NCI-H526 treated with DMSO at 0.1 percent for 48 hours (cell line): ENCODE results near the gene ABT1.

Experiments used
- DNase-seq: peaks from one replicate; lab custom pipeline; 2025; lab: John Stamatoyannopoulos, UW

The ABT1 gene

DNA sequence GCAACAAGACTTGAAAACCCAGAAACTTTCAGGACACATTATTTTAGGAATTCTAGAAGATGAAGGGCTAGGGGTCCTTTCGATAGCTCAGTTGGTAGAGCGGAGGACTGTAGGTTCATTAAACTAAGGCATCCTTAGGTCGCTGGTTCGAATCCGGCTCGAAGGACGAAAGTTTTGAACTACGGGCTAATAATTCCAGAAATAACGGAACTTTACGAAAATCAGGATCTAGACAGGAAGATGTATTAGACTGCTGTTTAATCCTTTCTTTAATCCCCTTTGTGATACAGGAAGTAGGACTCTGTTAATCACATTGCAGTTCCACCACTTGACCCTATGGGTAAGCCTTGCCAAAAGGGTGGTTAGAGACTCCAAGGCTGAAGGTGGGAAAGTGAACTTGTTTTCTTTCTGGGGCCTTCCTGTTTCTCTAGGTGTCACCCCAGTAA lies 21.2 kb upstream of the ABT1 start:
- no peak for DNase-seq

- no peak for DNase-seq
Observed at GRCh38 chr6:26576407-26576843, 20.3 kb upstream of the ABT1 start.

GRCh38 chr6:26576929-26577719 lies 19.6 kb upstream of the ABT1 start:
- DNase-seq: no peak

- DNase-seq: no peak
Observed at GRCh38 chr6:26577720-26578072, 19.1 kb upstream of the ABT1 start.

DNA sequence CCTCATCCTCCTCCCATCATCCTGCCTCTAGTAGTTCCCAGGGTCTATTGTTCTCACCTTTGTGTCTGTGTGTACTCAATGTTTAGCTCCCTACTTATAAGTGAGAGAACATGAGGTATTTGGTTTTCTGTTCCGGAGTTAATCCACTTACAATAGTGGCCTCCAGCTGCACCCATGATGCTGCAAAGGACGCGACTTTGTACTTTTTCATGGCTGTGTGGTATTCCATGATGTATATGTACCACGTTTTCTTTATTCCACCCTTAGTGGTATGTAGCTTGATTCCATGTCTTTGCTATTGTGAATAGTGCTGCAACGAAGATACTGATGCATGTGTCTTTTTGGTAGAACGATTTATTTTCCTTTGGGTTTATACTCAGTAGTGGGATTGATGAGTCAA lies 18.5 kb upstream of the ABT1 start:
- no peak for DNase-seq

DNA sequence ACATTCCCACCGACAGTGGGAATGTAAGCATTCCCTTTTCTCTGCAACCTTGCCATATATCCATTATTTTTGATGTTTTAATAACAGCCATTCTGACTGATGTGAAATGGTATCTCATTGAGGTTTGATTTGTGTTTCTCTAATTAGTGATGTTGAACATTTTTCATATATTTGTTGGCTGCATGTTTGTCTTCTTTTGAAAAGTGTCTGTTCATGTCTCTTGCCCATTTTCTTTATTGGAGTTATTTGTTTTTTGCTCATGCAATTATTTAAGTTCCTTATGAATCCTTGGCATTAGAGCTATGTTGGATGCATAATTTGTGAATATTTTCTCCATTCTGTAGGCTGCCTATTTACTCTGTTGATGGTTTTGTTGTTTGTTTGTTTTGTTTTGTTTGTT lies 18.0 kb upstream of the ABT1 start:
- no peak for DNase-seq

DNA sequence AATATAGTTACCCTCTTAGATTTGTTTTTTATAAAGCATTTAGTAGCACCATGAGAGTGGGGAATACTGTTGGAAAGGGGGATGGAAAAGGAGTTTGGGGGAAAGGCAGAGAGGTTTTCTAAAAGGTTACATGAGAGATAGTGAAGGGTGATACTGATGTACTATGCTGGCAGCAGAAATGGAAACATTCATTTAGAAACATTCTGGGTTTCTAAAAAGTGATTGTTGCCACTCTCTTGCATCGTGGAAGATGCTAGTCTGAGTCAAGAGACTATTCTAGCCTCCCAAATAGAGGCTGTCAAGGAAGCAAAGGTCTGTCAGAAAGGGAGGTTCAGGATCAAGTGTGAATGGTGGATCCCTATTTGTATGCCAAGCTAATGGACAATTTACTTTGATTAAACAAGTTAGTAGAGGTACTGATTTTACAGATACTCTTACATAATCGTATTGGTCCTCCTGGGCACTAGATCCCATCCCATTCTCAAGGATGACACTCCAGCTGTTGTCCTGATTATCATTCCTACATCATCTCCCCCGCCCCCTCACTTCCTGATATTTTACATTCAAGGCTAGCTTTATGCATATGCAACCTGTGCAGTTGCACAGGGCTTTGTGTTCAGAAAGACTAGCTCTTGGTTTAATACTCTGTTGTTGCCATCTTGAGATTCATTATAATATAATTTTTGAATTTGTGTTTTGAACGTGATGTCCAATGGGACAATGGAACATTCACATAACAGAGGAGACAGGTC lies 15.4 kb upstream of the ABT1 start:
- no peak for DNase-seq

DNA sequence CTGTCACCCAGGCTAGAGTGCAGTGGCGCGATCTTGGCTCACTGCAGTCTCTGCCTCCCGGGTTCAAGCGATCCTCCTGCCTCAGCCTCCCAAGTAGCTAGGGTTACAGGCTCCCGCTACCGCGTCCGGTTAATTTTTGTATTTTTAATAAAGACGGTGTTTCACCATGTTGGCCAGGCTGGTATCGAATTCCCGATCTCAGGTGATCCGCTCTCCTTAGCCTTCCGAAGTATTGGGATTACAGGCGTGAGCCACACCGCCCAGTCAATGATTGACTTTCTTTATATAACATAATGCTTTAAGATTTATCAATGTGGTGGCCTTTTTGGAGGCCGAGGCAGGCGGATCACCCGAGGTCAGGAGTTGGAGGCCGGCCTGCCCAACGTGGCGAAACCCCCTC lies 7.8 kb upstream of the ABT1 start:
- no peak for DNase-seq

- no peak for DNase-seq
Observed at GRCh38 chr6:26592649-26593048, 4.1 kb upstream of the ABT1 start.

- DNase-seq: no peak
Observed at GRCh38 chr6:26593278-26594130, 3.2 kb upstream of the ABT1 start.

DNA sequence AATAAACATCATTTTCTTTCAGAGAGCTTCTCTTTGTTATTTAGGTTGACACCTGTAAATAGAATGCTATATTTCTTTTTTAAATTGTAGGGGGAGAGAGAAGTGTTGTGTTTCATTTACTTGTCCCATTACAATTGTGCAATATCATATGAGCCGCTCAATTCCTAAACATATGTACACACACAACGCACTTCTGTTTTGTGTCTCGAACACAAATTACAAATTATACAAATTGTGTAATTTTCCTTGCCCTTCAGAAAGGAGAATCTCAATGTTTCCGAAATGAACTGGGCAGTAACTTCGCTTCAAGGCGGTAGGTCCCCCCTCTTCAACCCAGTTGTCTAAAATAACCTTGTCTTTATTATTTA lies 2.6 kb upstream of the ABT1 start:
- DNase-seq: no peak

DNA sequence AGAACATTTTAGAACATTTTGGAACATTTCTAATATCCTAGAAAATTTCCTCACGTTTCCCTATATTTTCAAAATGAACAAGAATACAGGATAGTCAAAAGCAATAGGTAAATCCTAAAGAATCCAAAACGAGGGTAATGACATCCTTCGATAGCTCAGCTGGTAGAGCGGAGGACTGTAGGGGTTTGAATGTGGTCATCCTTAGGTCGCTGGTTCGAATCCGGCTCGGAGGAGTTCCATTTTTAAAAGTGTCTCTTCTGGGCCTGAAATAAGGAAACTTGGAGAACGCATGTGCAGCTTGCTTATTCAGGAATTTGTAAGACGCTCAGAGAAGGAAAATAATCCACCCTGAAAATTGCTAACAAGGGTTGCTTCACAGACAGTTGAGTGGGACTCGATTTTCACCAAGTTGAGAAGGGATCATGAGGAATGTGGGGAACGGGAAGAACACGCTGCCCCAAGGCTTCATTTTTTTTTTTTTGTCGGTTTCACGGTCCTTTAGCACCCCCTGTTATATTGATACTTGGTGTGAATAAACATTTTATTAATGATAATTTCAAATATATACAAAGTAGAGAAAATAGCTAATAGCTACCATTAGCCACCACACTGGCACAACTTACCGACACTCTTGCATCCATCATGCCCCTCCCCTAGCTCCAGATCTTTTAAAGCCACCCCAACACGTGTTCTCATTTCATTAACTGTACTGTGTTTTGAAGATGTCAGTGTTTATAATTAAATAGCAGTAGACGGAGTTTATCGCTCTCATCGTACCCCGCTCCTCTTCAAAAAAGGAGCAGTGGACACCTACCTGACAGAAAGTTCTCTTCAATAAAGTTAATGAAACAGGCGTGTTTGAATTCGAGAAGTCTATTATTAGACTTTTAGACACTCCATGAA lies 1.8 kb upstream of the ABT1 start:
- DNase-seq: peak; percentile 4

GRCh38 chr6:26595669-26596269 lies 984 bp upstream of the ABT1 start:
- peak; percentile 90 for DNase-seq

DNA sequence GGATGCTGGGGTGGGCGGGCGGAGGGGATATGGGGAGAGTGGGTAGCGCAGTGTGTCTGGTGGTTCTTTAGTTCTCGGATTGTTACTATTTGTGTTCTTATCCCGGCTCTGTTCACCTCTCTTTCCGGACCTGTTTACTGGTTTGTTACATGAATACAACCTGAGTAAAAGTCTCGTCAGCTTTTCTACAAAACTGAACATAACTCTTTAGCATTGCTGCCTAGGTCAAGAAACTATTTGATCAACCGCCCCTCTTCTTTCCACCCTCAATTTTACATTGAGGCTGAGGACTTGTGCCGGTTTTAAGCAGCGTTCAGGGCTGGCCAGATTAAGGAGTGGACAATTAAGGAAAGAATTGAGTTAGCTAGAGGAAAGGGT lies 625 bp downstream of the ABT1 start:
- DNase-seq: no peak

DNA sequence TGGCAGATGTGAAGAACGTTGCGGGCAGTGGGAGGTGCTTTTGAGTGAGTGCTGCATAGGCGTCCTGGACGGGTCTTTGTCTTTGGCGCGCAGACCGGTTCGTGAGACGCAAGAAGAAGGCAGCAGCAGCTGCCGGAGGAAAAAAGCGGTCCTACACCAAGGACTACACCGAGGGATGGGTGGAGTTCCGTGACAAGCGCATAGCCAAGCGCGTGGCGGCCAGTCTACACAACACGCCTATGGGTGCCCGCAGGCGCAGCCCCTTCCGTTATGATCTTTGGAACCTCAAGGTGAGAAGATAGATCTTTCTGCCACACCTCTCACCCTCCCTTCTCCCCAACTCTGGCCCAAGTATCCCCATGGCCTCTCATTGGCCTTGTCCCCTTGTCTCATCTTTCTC lies 1.1 kb downstream of the ABT1 start:
- DNase-seq: no peak

DNA sequence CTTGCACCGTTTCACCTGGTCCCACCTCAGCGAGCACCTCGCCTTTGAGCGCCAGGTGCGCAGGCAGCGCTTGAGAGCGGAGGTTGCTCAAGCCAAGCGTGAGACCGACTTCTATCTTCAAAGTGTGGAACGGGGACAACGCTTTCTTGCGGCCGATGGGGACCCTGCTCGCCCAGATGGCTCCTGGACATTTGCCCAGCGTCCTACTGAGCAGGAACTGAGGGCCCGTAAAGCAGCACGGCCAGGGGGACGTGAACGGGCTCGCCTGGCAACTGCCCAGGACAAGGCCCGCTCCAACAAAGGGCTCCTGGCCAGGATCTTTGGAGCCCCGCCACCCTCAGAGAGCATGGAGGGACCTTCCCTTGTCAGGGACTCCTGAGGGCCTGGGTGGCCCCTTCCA lies 1.5 kb downstream of the ABT1 start:
- DNase-seq: no peak

- DNase-seq: no peak
Observed at GRCh38 chr6:26599134-26599533, 2.4 kb downstream of the ABT1 start.

DNA sequence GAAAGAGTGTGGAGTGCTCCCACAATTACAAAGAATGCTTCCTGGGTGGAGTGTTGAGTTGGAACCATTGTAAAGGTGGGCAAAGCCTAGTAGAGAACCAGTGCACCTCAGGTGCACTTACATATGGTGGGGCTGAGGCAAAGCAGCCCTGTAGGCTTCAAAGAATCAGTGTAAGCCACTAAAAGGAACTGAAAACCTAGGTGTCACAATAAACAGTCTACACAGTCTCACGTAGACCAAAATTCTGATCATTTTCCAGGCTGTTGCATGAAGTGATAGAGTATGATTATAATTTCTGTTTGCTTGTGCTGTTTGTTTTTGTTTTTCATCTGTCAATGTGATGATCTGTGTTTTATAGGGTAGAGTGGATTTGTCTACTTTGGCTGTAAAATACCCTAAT lies 2.8 kb downstream of the ABT1 start:
- no peak for DNase-seq

DNA sequence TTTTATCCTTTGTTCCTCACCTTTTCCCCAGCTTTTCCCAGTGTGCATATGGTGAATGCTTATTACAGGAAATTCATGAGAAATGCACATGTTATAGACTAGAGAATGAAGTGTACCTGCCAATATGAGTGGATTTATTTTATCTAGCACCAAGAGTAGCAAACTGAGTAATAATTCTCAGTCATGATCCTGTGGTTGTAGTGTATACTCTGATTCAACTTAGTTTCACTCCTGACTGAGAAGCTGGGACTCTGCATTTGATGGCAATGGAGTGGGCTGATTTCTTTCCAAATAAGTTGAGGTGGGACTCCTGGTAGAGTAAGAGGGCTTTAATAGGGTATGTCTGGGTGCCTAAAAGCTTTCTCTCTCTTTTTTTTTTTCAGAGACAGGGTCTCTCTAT lies 4.0 kb downstream of the ABT1 start:
- DNase-seq: no peak

DNA sequence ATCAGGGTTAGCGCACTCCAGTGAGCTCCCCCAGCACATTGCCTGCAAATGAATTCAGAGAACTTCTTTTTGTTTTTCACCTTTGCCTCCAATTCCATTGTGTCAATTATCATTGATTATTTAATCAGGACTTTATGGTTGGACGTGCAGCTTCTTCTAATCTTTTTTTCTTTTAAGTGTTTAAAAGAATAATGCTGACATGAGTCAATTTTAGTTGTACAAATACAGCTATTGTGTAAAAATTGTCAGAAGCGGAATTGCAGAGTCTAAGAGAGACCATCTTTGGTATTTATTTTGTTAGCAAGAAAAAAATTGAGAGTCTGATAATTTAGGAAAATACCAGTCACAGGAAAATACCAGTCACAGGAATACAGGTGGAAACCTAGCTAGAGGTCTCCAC lies 5.5 kb downstream of the ABT1 start:
- DNase-seq: no peak

GRCh38 chr6:26604026-26604425 lies 7.3 kb downstream of the ABT1 start:
- no peak for DNase-seq
